ENCODE data around the gene CCNDBP1. TPM values are rescaled to one million over a fixed set of nuclear protein-coding genes. Genes with fewer than 3 reads are reported as not detected.

The CCNDBP1 gene
- total RNA-seq, 4 donors from 2014 or later = 88.7 to 154 (median 110) TPM

Other genes with a start within 250 kb of the CCNDBP1 start
- gene UBR1, start 79.4 kb upstream of the CCNDBP1 start, total RNA-seq = 10 to 100 TPM; 39.3 to 50.5 (median 40.8) TPM
- gene TMEM62, start 51.8 kb upstream of the CCNDBP1 start, total RNA-seq = 10 to 100 TPM; 37.1 to 50.0 (median 42.6) TPM
- gene EPB42, start 35.6 kb downstream of the CCNDBP1 start, total RNA-seq = not detected
- not detected for gene TGM5, start 81.5 kb downstream of the CCNDBP1 start, total RNA-seq
- gene TGM7, start 116.9 kb downstream of the CCNDBP1 start, total RNA-seq = not detected
- 10 to 100 TPM in 1 of 4 donors, 1 to 10 TPM in 3; 5.8 to 14.1 (median 6.5) TPM for gene LCMT2, start 145.2 kb downstream of the CCNDBP1 start, total RNA-seq
- gene ZSCAN29, start 185.6 kb downstream of the CCNDBP1 start, total RNA-seq = 10 to 100 TPM; 18.2 to 22.6 (median 20.3) TPM
- gene TUBGCP4, start 185.7 kb downstream of the CCNDBP1 start, total RNA-seq = 10 to 100 TPM; 10.7 to 23.6 (median 17.6) TPM